ENCODE measurements around the gene TMEM201.

The TMEM201 gene

GRCh38 chr1:9549955-9550546, 38.7 kb upstream of the TMEM201 start:
- CTCF ChIA-PET, result no interaction called here
- DNase-seq (ENCODE audit: extremely low spot score), result no peak
- TF ChIP-seq BHLHE40 (IDR thresholded peaks at IDR 0.05; ENCODE audit: borderline replicate concordance), result no peak
- TF ChIP-seq FOXM1 (IDR thresholded peaks at IDR 0.05; ENCODE audit: borderline replicate concordance), result no peak
- no peak for TF ChIP-seq PKNOX1 (IDR thresholded peaks at IDR 0.05)
- TF ChIP-seq L3MBTL2 (conservative IDR thresholded peaks at IDR 0.05), result no peak
- no peak for TF ChIP-seq SP1 (IDR thresholded peaks at IDR 0.05)
- no peak for TF ChIP-seq CTBP1 (IDR thresholded peaks at IDR 0.05; ENCODE audit: borderline replicate concordance)
- TF ChIP-seq ELF4 (IDR thresholded peaks at IDR 0.05), result no peak
- TF ChIP-seq LEF1 (IDR thresholded peaks at IDR 0.05; ENCODE audit: borderline replicate concordance), result no peak
- TF ChIP-seq FOXK2 (IDR thresholded peaks at IDR 0.05), result no peak
- TF ChIP-seq TARDBP (IDR thresholded peaks at IDR 0.05), result no peak
- no peak for TF ChIP-seq SUZ12 (IDR thresholded peaks at IDR 0.05)
- TF ChIP-seq NFRKB (IDR thresholded peaks at IDR 0.05), result no peak
- TF ChIP-seq HDGF (IDR thresholded peaks at IDR 0.05; ENCODE audit: borderline replicate concordance), result no peak
- no peak for TF ChIP-seq ZNF384 (IDR thresholded peaks at IDR 0.05)
- no peak for TF ChIP-seq ARNT (IDR thresholded peaks at IDR 0.05)
- TF ChIP-seq FOXA1 (IDR thresholded peaks at IDR 0.05), result no peak
- POLR2A ChIA-PET, result interaction anchor here (1.8 kb wide), 1 partner anchor 11 kb away, joined by 7 read pairs; the partner anchor contains the start of gene SLC25A33

- ChIA-PET POLR2A (interaction anchor here (0.9 to 1.3 kb wide), 2 partner anchors 9 to 10 kb away, joined by 3 read pairs; no protein-coding TSS in a partner anchor), CTCF (no interaction called here)
- TF ChIP-seq CTBP1 (IDR thresholded peaks at IDR 0.05; ENCODE audit: borderline replicate concordance) (no peak), BHLHE40 (IDR thresholded peaks at IDR 0.05; ENCODE audit: borderline replicate concordance) (no peak), TARDBP (IDR thresholded peaks at IDR 0.05) (no peak), FOXA1 (IDR thresholded peaks at IDR 0.05) (no peak), NFRKB (IDR thresholded peaks at IDR 0.05) (no peak), SP1 (IDR thresholded peaks at IDR 0.05) (no peak), ELF4 (IDR thresholded peaks at IDR 0.05) (no peak), L3MBTL2 (conservative IDR thresholded peaks at IDR 0.05) (no peak), ARNT (IDR thresholded peaks at IDR 0.05) (no peak), SUZ12 (IDR thresholded peaks at IDR 0.05) (no peak), LEF1 (IDR thresholded peaks at IDR 0.05; ENCODE audit: borderline replicate concordance) (no peak), PKNOX1 (IDR thresholded peaks at IDR 0.05) (no peak), HDGF (IDR thresholded peaks at IDR 0.05; ENCODE audit: borderline replicate concordance) (no peak), ZNF384 (IDR thresholded peaks at IDR 0.05) (no peak), FOXM1 (IDR thresholded peaks at IDR 0.05; ENCODE audit: borderline replicate concordance) (no peak), FOXK2 (IDR thresholded peaks at IDR 0.05) (no peak)
- DNase-seq (ENCODE audit: extremely low spot score), result no peak
Observed at GRCh38 chr1:9551984-9552383, 36.7 kb upstream of the TMEM201 start.

- POLR2A ChIA-PET, result interaction anchor here (2.4 kb wide), 1 partner anchor 14 kb away, joined by 12 read pairs; the partner anchor contains the start of gene SLC25A33
- TF ChIP-seq ELF4 (IDR thresholded peaks at IDR 0.05) (no peak), HDGF (IDR thresholded peaks at IDR 0.05; ENCODE audit: borderline replicate concordance) (no peak), ZNF384 (IDR thresholded peaks at IDR 0.05) (no peak), SP1 (IDR thresholded peaks at IDR 0.05) (no peak), LEF1 (IDR thresholded peaks at IDR 0.05; ENCODE audit: borderline replicate concordance) (no peak), CTBP1 (IDR thresholded peaks at IDR 0.05; ENCODE audit: borderline replicate concordance) (no peak), L3MBTL2 (conservative IDR thresholded peaks at IDR 0.05) (no peak), FOXK2 (IDR thresholded peaks at IDR 0.05) (no peak), SUZ12 (IDR thresholded peaks at IDR 0.05) (no peak), NFRKB (IDR thresholded peaks at IDR 0.05) (no peak), PKNOX1 (IDR thresholded peaks at IDR 0.05) (no peak)
- CTCF ChIA-PET, result interaction anchor here (0.8 kb wide), 1 partner anchor 412 kb away, joined by 3 read pairs; no protein-coding TSS in a partner anchor
- no peak for DNase-seq (ENCODE audit: extremely low spot score)
Observed at GRCh38 chr1:9553736-9554144, 35.0 kb upstream of the TMEM201 start.

GRCh38 chr1:9555942-9556341, 32.8 kb upstream of the TMEM201 start:
- CTCF ChIA-PET, result no interaction called here

More at GRCh38 chr1:9555942-9556341, 32.8 kb upstream of the TMEM201 start:
- TF ChIP-seq LEF1 (IDR thresholded peaks at IDR 0.05; ENCODE audit: borderline replicate concordance), result no peak
- no peak for TF ChIP-seq L3MBTL2 (conservative IDR thresholded peaks at IDR 0.05)
- no peak for TF ChIP-seq TARDBP (IDR thresholded peaks at IDR 0.05)
- no peak for TF ChIP-seq SUZ12 (IDR thresholded peaks at IDR 0.05)
- no peak for TF ChIP-seq CTBP1 (IDR thresholded peaks at IDR 0.05; ENCODE audit: borderline replicate concordance)
- TF ChIP-seq FOXM1 (IDR thresholded peaks at IDR 0.05; ENCODE audit: borderline replicate concordance), result no peak
- no peak for TF ChIP-seq PKNOX1 (IDR thresholded peaks at IDR 0.05)
- TF ChIP-seq FOXK2 (IDR thresholded peaks at IDR 0.05), result no peak
- TF ChIP-seq BHLHE40 (IDR thresholded peaks at IDR 0.05; ENCODE audit: borderline replicate concordance), result no peak
- TF ChIP-seq ZNF384 (IDR thresholded peaks at IDR 0.05), result no peak
- no peak for DNase-seq (ENCODE audit: extremely low spot score)
- POLR2A ChIA-PET, result no interaction called here
